Gastrocnemius medialis (tissue), 4 donors: ENCODE measurements around the gene SP9. TPM values are rescaled to one million over a fixed set of nuclear protein-coding genes. Genes with fewer than 3 reads are reported as not detected.

Experiments used
- ATAC-seq, 2 donors: fragments of 150-250 bp; one replicate each; pipeline ENCODE4 v1.9.1; 2016
- DNase-seq, 2 donors: peaks; one replicate each; pipeline ENCODE4 v3.0.0-alpha.2; 2019
- H3K27ac ChIP-seq, 4 donors: fragments of 200-600 bp; sonication (generic); 1 replicate in 1 of 4; 2 replicates in 3 of 4; pipeline ENCODE4 v1.5.1; 2016 to 2018; ENCODE audit warnings: mild to moderate bottlenecking in 2 of 4, moderate library complexity in 1 of 4
- H3K27me3 ChIP-seq, 3 donors: fragments of 200-600 bp; sonication (generic) in 2 of 3; 1 replicate in 1 of 3; 2 replicates in 2 of 3; pipeline versions ENCODE4 v1.5.1 to v1.6.0; 2016 to 2019; ENCODE audit warnings: mild to moderate bottlenecking in 1 of 3, moderate library complexity in 1 of 3
- H3K36me3 ChIP-seq, 2 donors: fragments of 200-600 bp; sonication (generic) in 1 of 2; one replicate each; pipeline ENCODE4 v1.5.1; 2017 to 2018
- H3K4me1 ChIP-seq, 2 donors: fragments of 200-600 bp; sonication (generic) in 1 of 2; one replicate each; pipeline ENCODE4 v1.5.1; 2016 to 2017; ENCODE audit warnings: mild to moderate bottlenecking in 2 of 2
- H3K4me3 ChIP-seq, 4 donors: fragments of 200-600 bp; sonication (generic) in 3 of 4; 1 replicate in 1 of 4; 2 replicates in 3 of 4; pipeline ENCODE4 v1.5.1; 2016 to 2019; ENCODE audit warnings: mild to moderate bottlenecking in 2 of 4
- H3K9me3 ChIP-seq, 3 donors: fragments of 200-600 bp; sonication (generic) in 2 of 3; 1 replicate in 1 of 3; 2 replicates in 2 of 3; pipeline ENCODE4 v1.5.1; 2016 to 2019
- CTCF ChIP-seq, 5 experiments: fragments of 450-650 bp in 3 of 5; fragments of 200-600 bp in 2 of 5; sonication (generic) in 2 of 5; IDR thresholded peaks in 4 of 5; conservative IDR thresholded peaks in 1 of 5; 1 replicate in 4 of 5; 2 replicates in 1 of 5; pipeline ENCODE4 v1.5.1; 2016 to 2019; ENCODE audit warnings: antibody characterized with exemption in 5 of 5, mild to moderate bottlenecking in 3 of 5, moderate library complexity in 3 of 5
- POLR2A ChIP-seq, 2 donors: fragments of 450-650 bp; IDR thresholded peaks; one replicate each; pipeline ENCODE4 v1.6.1; 2017; ENCODE audit warnings: antibody characterized with exemption in 2 of 2, mild to moderate bottlenecking in 2 of 2, moderate library complexity in 2 of 2
- in situ Hi-C, 4 donors: fragments of 200-750 bp; cut with MboI; loops; one replicate each; pipeline versions ENCODE4 v1.15.0 to v1.8.0; 2017; ENCODE audit warnings: low sequenced_read_pairs in 4 of 4
- intact Hi-C: fragments of 100-400 bp; cut with DNase I; formaldehyde crosslinking; loops from one replicate; pipeline ENCODE4 v1.15.1; 2023; ENCODE audit warnings: low total_unique reads
- total RNA-seq, 4 donors: library from RNA; depleted of rRNA; stranded (reverse); fragments of >200 nt; gene quantifications; one replicate each; pipeline versions ENCODE4 v1.1.0 to v1.2.3, GENCODE V29; 2016

The SP9 gene
- total RNA-seq: under 1 TPM in 1 of 4 donors, not detected in 3; 0.10 TPM

- H3K27me3 ChIP-seq: peaks cover 95 to 96% (median 96%) of the 10 kb centered on the region in 3 donors
- DNase-seq (no peak), ATAC-seq (no peak)
- H3K9me3 ChIP-seq: no peaks in the 10 kb centered on the region
- H3K27ac ChIP-seq: no peak within 1 kb of the TSS
- in situ Hi-C loops (loop anchor here in 2 of 4 donors (25.0 kb wide), 2 partner anchors 173 to 923 kb away; no protein-coding TSS in a partner anchor), intact Hi-C loops (loop anchor here (5.0 to 10.0 kb wide), 2 partner anchors 88 to 750 kb away; partner anchors contain the start of gene OLA1)
- H3K4me3 ChIP-seq: peak within 1 kb of the TSS; percentile 46 to 60 (median 50)
- H3K36me3 ChIP-seq: no peaks in the 10 kb centered on the region
- H3K4me1 ChIP-seq: peaks cover 24% of the 10 kb centered on the region in 2 donors
- TF ChIP-seq POLR2A (IDR thresholded peaks at IDR 0.05) (no peak), CTCF (IDR thresholded peaks at IDR 0.05 in 4 of 5, conservative IDR thresholded peaks at IDR 0.05 in 1 of 5) (no peak)
These were observed at the start of gene SP9 for GRCh38 chr2:174334781-174335251. Gene SP9 (plus strand): TSS chr2:174334954. CDS start chr2:174335093, 139 bp downstream.

GRCh38 chr2:174286172-174286571, 48.6 kb upstream of the SP9 start:
- intact Hi-C loops (no loop called here), in situ Hi-C loops (no loop called here)
- DNase-seq (no peak), ATAC-seq (no peak)
- no peak for TF ChIP-seq POLR2A (IDR thresholded peaks at IDR 0.05)
- no peak for TF ChIP-seq CTCF (IDR thresholded peaks at IDR 0.05 in 4 of 5, conservative IDR thresholded peaks at IDR 0.05 in 1 of 5)
- Histone ChIP-seq H3K4me3 (no peak overlapping the region), H3K27me3 (no peaks in the 10 kb centered on the region), H3K27ac (no peak overlapping the region), H3K9me3 (no peaks in the 10 kb centered on the region), H3K4me1 (no peaks in the 10 kb centered on the region), H3K36me3 (no peaks in the 10 kb centered on the region)

- Histone ChIP-seq H3K27ac (no peak overlapping the region), H3K9me3 (peaks cover 0 to 15% (median 0%) of the 10 kb centered on the region in 3 donors), H3K36me3 (no peaks in the 10 kb centered on the region), H3K27me3 (peaks cover 0 to 5% (median 0%) of the 10 kb centered on the region in 3 donors), H3K4me1 (no peaks in the 10 kb centered on the region), H3K4me3 (peak overlapping the region in 1 of 4 donors; percentile 14)
- no peak for DNase-seq
- no peak for ATAC-seq
- intact Hi-C loops (no loop called here), in situ Hi-C loops (no loop called here)
- no peak for TF ChIP-seq POLR2A (IDR thresholded peaks at IDR 0.05)
- TF ChIP-seq CTCF (IDR thresholded peaks at IDR 0.05 in 4 of 5, conservative IDR thresholded peaks at IDR 0.05 in 1 of 5): no peak
These were observed 41.8 kb upstream of the SP9 start for GRCh38 chr2:174292908-174293307.

- H3K4me1 ChIP-seq: no peaks in the 10 kb centered on the region
- in situ Hi-C loops: no loop called here
- no peak for TF ChIP-seq CTCF (IDR thresholded peaks at IDR 0.05 in 4 of 5, conservative IDR thresholded peaks at IDR 0.05 in 1 of 5)
- TF ChIP-seq POLR2A (IDR thresholded peaks at IDR 0.05): no peak
- no peak overlapping the region for H3K4me3 ChIP-seq
- DNase-seq: no peak
- H3K36me3 ChIP-seq: no peaks in the 10 kb centered on the region
- intact Hi-C loops: no loop called here
- no peaks in the 10 kb centered on the region for H3K9me3 ChIP-seq
- ATAC-seq: no peak
- no peaks in the 10 kb centered on the region for H3K27me3 ChIP-seq
- H3K27ac ChIP-seq: no peak overlapping the region
These were observed 34.6 kb upstream of the SP9 start for GRCh38 chr2:174300114-174300513.
